Measurements from ENCODE around the gene ANK2. TPM values are rescaled to one million over a fixed set of nuclear protein-coding genes. Genes with fewer than 3 reads are reported as not detected.

Gene ANK2
- total RNA-seq, 1 experiment from 2014 or later = 5.6 TPM

DNA sequence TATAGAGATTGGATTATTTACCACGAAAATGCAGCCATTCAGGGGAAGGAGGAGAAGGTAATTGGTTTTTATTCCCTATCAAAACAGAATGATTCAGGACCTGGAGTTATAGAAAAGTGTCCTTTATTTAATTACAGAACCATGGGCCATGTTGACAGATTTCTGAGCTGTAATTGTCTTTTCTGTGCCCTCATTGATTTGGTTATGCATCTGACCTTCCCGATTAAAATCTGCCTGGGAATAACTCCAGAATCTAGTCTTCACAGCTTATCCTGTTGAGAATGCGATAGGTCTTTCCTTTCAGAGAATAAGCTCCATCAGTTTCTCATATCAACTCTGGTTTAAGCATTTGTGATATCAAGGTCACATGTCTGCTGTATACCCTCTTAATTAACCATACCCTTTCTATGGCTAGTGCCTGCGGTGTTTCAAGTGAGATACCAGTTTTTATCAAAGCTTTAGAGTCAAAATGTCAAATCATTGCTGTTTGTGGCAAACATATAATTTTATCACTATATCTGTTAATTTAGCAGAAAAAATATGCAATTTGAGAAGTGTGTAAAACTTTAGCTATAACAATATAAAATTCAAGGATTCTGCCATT, 37.2 kb upstream of the ANK2 start (continued):
- TF ChIP-seq, protein P1, sequence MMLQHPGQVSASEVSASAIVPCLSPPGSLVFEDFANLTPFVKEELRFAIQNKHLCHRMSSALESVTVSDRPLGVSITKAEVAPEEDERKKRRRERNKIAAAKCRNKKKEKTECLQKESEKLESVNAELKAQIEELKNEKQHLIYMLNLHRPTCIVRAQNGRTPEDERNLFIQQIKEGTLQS (IDR thresholded peaks at IDR 0.05) = no peak
- TF ChIP-seq ELF1 (IDR thresholded peaks at IDR 0.05; ENCODE audit: borderline replicate concordance, low read depth) (no peak), ZNF274 (IDR thresholded peaks at IDR 0.05; ENCODE audit: low read depth, low read length) (no peak)

DNA sequence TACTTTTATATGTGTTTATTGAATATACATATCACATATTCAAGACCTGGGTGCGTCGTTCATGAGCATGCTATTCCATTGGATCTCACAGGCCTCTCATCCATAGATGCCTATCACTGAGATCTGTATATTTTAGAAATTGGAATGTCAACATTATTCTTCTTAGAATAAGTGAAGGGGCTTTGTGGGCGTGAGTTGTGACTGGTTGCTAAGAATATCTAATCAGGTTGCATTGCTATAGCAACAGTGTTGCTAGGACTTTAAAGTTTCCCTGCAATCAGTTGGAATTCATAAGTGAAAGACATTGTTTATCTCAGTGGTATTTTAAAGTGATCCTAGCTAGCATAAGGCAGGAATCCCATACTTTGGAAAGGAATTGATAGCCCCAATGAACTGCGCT, 36.7 kb upstream of the ANK2 start:
- H2AFZ ChIP-seq (ENCODE audit: low read depth, low read length, poor library complexity, severe bottlenecking) = no peak overlapping the region
- intact Hi-C loops (cut with micrococcal nuclease) = no loop called here
- ChIA-PET CTCF (no interaction called here), POLR2A (no interaction called here), RAD21 (ENCODE audit: low non-redundant PET in 1 of 2, low total read pairs in 2 of 2, uncharacterized antibody in 2 of 2, unreplicated experiment in 2 of 2) (no interaction called here)
- H3K27ac ChIP-seq (ENCODE audit: low read depth, low read length) = no peak overlapping the region
- no peaks in the 10 kb centered on the region for H3K4me1 ChIP-seq (ENCODE audit: control insufficient read depth in 1 of 2, insufficient read depth in 2 of 2, low read length in 2 of 2)
- no peak overlapping the region for H3K9ac ChIP-seq (ENCODE audit: low read length)
- H3K9me3 ChIP-seq (ENCODE audit: control insufficient read depth in 1 of 2, insufficient read depth in 1 of 2, low read depth in 1 of 2, low read length in 2 of 2) = no peaks in the 10 kb centered on the region
- BruUV-seq (replicated peaks) = no TSS peak
- H3K4me3 ChIP-seq (replicated peaks in 1 of 2; ENCODE audit: low read depth in 1 of 2, low read length in 2 of 2) = no peak overlapping the region
- no peak overlapping the region for H3K4me2 ChIP-seq (ENCODE audit: low read length)
- H3K36me3 ChIP-seq (ENCODE audit: control insufficient read depth in 1 of 2, insufficient read depth in 2 of 2, low read length in 2 of 2) = no peaks in the 10 kb centered on the region
- no peaks in the 10 kb centered on the region for H3K79me2 ChIP-seq (ENCODE audit: insufficient read depth, low read length)
- H4K20me1 ChIP-seq (ENCODE audit: insufficient read depth) = no peaks in the 10 kb centered on the region
- ATAC-seq (no peak), DNase-seq (ENCODE audit: low read depth, low spot score) (no peak)
- TF ChIP-seq RAD21 (IDR thresholded peaks at IDR 0.05; ENCODE audit: low read depth) (no peak), CEBPB (IDR thresholded peaks at IDR 0.05; ENCODE audit: low read depth) (no peak), POLR2AphosphoS5 (IDR thresholded peaks at IDR 0.05; ENCODE audit: low read depth, low read length) (no peak), SP1 (IDR thresholded peaks at IDR 0.05; ENCODE audit: low read depth) (no peak), ZFX (IDR thresholded peaks at IDR 0.05) (no peak), ELF1 (IDR thresholded peaks at IDR 0.05; ENCODE audit: borderline replicate concordance, low read depth) (no peak), YY1 (IDR thresholded peaks at IDR 0.05; ENCODE audit: extremely low read depth, insufficient replicate concordance, low read depth, low read length) (no peak), FOSL1 (IDR thresholded peaks at IDR 0.05; ENCODE audit: low read depth) (no peak)
- TF ChIP-seq, protein P2, sequence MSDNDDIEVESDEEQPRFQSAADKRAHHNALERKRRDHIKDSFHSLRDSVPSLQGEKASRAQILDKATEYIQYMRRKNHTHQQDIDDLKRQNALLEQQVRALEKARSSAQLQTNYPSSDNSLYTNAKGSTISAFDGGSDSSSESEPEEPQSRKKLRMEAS (IDR thresholded peaks at IDR 0.05) = no peak
- H3K9me2 ChIP-seq (ENCODE audit: insufficient read depth) = no peaks in the 10 kb centered on the region
- H3K27me3 ChIP-seq (ENCODE audit: insufficient read depth, low read length) = no peaks in the 10 kb centered on the region
